ENCODE data around the gene CDC37L1.

CDC37L1 gene

DNA sequence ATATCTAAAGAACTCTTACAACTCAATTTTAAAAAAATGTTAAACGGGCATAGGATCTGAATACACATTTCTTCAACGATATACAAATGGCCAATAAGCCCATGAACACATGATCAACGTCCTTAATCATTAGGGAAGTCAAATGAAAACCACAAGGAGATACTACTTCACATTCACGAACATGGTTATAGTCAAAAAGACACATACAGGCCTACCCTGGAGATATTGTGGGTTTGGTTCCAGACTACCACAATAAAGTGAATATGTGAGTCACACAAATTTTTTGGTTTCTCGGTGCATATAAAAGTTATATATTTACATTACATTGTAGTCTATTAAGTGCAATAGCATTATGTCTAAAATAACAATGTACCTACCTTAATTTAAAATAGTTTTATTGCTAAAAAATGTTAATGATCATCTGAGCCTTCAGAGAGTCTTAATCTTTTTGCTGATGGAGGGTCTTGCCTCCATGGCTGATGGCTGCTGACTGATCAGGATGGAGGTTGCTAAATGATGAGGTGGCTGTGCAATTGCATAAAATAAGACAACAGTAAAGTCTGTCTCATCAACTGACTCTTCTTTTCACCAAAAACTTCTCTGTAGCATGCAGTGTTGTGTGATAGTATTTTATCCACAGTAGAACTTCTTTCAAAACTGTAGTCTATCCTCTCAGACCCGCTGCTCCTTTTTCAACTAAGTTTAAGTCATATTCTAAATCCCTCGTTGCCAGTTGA, 46.5 kb downstream of the CDC37L1 start:
- Histone ChIP-seq H3K4me1 (ENCODE audit: control insufficient read depth in 5 of 5, insufficient read depth in 5 of 5, low read length in 5 of 5) (no peaks in the 10 kb centered on the region), H3K4me3 (ENCODE audit: low read depth in 1 of 5, low read length in 5 of 5) (no peak overlapping the region), H3K9me3 (ENCODE audit: control insufficient read depth in 5 of 5, low read length in 5 of 5) (no peaks in the 10 kb centered on the region), H3K36me3 (ENCODE audit: control insufficient read depth in 5 of 5, insufficient read depth in 5 of 5, low read length in 5 of 5) (peaks cover 5 to 13% (median 6%) of the 10 kb centered on the region in 5 donors), H3K27me3 (ENCODE audit: control insufficient read depth in 5 of 5, insufficient read depth in 4 of 5, low read length in 5 of 5) (no peaks in the 10 kb centered on the region), H3K27ac (ENCODE audit: low read depth, low read length) (no peak overlapping the region), H3K9ac (ENCODE audit: low read length in 5 of 5) (no peak overlapping the region)

DNA sequence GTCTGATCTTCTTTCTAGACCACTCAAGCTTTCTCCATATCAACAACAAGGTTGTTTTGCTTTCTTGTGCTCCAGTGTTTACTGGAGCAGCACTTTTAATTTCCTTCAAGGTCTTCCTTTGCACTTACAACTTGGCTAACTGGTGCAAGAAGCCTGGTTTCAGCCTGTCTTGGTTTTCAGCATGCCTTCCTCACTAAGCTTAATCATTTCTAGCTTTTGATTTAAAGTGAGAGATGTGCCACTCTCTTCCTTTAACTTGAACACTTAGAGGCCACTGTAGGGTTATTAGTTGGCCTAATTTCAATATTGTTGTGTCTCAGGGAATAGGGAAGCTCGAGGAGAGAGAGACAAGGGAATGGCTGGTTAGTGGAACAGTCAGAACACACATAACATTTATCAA, 48.2 kb downstream of the CDC37L1 start:
- H3K27ac ChIP-seq (ENCODE audit: low read depth, low read length) = no peak overlapping the region
- H3K36me3 ChIP-seq (ENCODE audit: control insufficient read depth in 5 of 5, insufficient read depth in 5 of 5, low read length in 5 of 5) = peaks cover 0 to 6% (median 1%) of the 10 kb centered on the region in 5 donors
- no peaks in the 10 kb centered on the region for H3K27me3 ChIP-seq (ENCODE audit: control insufficient read depth in 5 of 5, insufficient read depth in 4 of 5, low read length in 5 of 5)
- H3K4me3 ChIP-seq (ENCODE audit: low read depth in 1 of 5, low read length in 5 of 5) = no peak overlapping the region
- no peaks in the 10 kb centered on the region for H3K4me1 ChIP-seq (ENCODE audit: control insufficient read depth in 5 of 5, insufficient read depth in 5 of 5, low read length in 5 of 5)
- H3K9ac ChIP-seq (ENCODE audit: low read length in 5 of 5) = no peak overlapping the region
- H3K9me3 ChIP-seq (ENCODE audit: control insufficient read depth in 5 of 5, low read length in 5 of 5) = no peaks in the 10 kb centered on the region

DNA sequence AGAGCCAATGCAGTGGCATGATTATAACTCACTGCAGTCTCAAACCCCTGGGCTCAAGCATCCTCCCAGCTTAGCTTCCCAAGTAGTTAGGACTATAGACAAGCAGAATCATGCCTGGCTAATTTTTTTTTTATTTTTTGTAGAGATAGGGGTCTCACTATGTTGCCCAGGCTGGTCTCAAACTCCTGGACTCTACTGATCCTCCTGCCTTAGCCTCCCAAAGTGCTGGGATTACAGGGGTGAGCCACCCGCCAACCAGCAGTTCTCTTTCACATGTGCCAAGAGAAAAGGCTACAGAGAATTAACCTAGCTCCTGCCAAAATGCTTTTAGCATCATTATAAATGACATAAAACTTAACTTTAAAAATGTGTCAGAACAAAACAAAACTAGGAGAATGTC, 53.5 kb downstream of the CDC37L1 start:
- no peak overlapping the region for H3K9ac ChIP-seq (ENCODE audit: low read length in 5 of 5)
- H3K27me3 ChIP-seq (ENCODE audit: control insufficient read depth in 5 of 5, insufficient read depth in 4 of 5, low read length in 5 of 5) = no peaks in the 10 kb centered on the region
- H3K4me3 ChIP-seq (ENCODE audit: low read depth in 1 of 5, low read length in 5 of 5) = no peak overlapping the region
- H3K4me1 ChIP-seq (ENCODE audit: control insufficient read depth in 5 of 5, insufficient read depth in 5 of 5, low read length in 5 of 5) = peaks cover 0 to 3% (median 0%) of the 10 kb centered on the region in 5 donors
- no peaks in the 10 kb centered on the region for H3K9me3 ChIP-seq (ENCODE audit: control insufficient read depth in 5 of 5, low read length in 5 of 5)
- H3K36me3 ChIP-seq (ENCODE audit: control insufficient read depth in 5 of 5, insufficient read depth in 5 of 5, low read length in 5 of 5) = no peaks in the 10 kb centered on the region
- H3K27ac ChIP-seq (ENCODE audit: low read depth, low read length) = no peak overlapping the region

DNA sequence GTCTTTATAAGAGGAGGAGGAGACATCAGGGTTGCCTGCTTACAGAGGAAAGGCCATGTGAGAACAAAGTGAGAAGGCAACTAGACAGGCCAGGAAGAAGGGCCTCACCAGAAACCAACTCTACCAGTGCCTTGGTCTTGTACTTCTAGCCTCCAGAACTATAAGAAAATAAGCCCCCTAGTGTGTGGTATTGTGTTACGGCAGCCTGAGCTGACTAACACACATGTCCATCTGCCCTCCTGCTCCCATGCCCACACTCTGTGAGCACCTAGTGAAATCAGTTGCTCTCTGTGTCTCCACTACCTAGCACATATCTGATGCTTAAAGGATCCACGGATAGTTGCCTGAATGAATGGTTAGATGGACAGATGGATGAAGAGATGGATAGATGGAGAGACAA, 54.8 kb downstream of the CDC37L1 start:
- Histone ChIP-seq H3K27ac (ENCODE audit: low read depth, low read length) (no peak overlapping the region), H3K36me3 (ENCODE audit: control insufficient read depth in 5 of 5, insufficient read depth in 5 of 5, low read length in 5 of 5) (no peaks in the 10 kb centered on the region), H3K9ac (ENCODE audit: low read length in 5 of 5) (no peak overlapping the region), H3K4me1 (ENCODE audit: control insufficient read depth in 5 of 5, insufficient read depth in 5 of 5, low read length in 5 of 5) (peaks cover 0 to 8% (median 5%) of the 10 kb centered on the region in 5 donors), H3K9me3 (ENCODE audit: control insufficient read depth in 5 of 5, low read length in 5 of 5) (no peaks in the 10 kb centered on the region), H3K27me3 (ENCODE audit: control insufficient read depth in 5 of 5, insufficient read depth in 4 of 5, low read length in 5 of 5) (no peaks in the 10 kb centered on the region), H3K4me3 (ENCODE audit: low read depth in 1 of 5, low read length in 5 of 5) (no peak overlapping the region)

DNA sequence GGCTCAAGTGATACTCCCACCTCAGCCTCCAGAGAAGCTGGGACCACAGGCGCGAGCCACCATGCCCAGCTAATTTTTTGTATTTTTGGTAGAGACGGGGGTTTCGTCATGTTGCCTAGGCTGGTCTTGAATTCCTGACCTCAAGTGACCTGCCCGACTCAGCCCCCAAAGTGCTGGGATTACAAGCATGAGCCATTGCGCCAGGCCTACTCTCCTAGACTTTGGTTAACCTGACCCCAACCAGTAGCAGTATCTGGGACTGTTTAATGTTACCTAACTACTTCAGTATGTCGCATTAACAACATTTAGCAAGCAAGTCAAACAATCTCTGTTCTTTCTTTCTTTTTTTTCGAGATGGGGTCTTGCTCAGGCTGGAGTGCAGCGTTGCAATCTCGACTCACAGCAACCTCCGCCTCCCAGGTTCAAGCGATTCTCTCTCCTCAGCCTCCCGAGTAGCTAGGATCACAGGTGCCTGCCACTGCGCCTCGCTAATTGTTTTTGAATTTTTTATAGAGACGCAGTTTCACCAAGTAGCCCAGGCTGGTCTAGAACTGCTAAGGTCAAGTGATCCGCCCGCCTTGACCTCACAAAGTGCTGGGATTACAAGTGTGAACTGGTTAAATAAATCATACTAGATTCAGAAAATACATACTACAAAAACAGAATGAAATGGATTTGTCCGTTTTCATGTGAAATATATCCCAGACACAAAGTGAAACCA, 59.7 kb downstream of the CDC37L1 start:
- Histone ChIP-seq H3K27ac (ENCODE audit: low read depth, low read length) (peak overlapping the region; percentile 97), H3K36me3 (ENCODE audit: control insufficient read depth in 5 of 5, insufficient read depth in 5 of 5, low read length in 5 of 5) (no peaks in the 10 kb centered on the region), H3K4me3 (ENCODE audit: low read depth in 1 of 5, low read length in 5 of 5) (peak overlapping the region; percentile 77 to 88 (median 84)), H3K9ac (ENCODE audit: low read length in 5 of 5) (peak overlapping the region in 3 of 5 donors; percentile 47 to 96 (median 91)), H3K9me3 (ENCODE audit: control insufficient read depth in 5 of 5, low read length in 5 of 5) (no peaks in the 10 kb centered on the region), H3K27me3 (ENCODE audit: control insufficient read depth in 5 of 5, insufficient read depth in 4 of 5, low read length in 5 of 5) (no peaks in the 10 kb centered on the region), H3K4me1 (ENCODE audit: control insufficient read depth in 5 of 5, insufficient read depth in 5 of 5, low read length in 5 of 5) (peaks cover 0 to 27% (median 21%) of the 10 kb centered on the region in 5 donors)

DNA sequence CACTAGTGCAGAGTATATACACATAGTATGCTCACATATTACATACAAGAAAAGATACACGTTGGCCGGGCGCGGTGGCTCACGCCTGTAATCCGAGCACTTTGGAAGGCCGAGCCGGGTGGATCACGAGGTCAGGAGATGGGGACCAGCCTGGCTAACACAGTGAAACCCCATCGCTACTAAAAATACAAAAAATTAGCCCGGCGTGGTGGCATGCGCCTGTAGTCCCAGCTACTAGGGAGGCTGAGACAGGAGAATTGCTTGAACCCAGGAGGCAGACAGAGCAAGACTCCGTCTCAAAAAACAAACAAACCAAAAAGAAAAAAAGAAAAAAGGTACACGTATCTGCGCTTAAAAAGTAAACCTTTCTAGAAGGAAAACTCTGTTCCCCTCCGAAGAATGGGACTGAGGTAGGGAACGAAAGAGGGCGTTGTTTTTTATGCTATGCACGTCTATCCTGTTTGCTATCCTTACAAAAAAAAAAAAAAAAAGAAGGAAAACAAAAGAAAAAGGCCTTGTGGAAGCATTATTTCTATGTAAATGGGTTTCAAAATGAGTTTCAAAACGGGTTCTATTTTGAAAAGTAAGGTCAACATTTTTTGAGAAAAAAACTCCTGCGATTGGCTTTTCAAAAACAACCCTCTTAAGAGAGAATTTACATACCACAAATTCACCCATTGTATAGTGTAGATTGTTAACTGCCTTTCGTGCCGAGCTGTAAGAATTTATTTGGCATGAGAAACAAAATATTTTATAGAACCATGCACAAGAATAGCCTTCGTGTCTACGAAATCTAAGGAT, 60.4 kb downstream of the CDC37L1 start:
- H3K27ac ChIP-seq (ENCODE audit: low read depth, low read length) = peak overlapping the region; percentile 97
- peak overlapping the region; percentile 77 to 88 (median 84) for H3K4me3 ChIP-seq (ENCODE audit: low read depth in 1 of 5, low read length in 5 of 5)
- H3K27me3 ChIP-seq (ENCODE audit: control insufficient read depth in 5 of 5, insufficient read depth in 4 of 5, low read length in 5 of 5) = no peaks in the 10 kb centered on the region
- no peaks in the 10 kb centered on the region for H3K9me3 ChIP-seq (ENCODE audit: control insufficient read depth in 5 of 5, low read length in 5 of 5)
- H3K9ac ChIP-seq (ENCODE audit: low read length in 5 of 5) = peak overlapping the region; percentile 75 to 96 (median 91)
- H3K36me3 ChIP-seq (ENCODE audit: control insufficient read depth in 5 of 5, insufficient read depth in 5 of 5, low read length in 5 of 5) = no peaks in the 10 kb centered on the region
- H3K4me1 ChIP-seq (ENCODE audit: control insufficient read depth in 5 of 5, insufficient read depth in 5 of 5, low read length in 5 of 5) = peaks cover 0 to 27% (median 21%) of the 10 kb centered on the region in 5 donors

DNA sequence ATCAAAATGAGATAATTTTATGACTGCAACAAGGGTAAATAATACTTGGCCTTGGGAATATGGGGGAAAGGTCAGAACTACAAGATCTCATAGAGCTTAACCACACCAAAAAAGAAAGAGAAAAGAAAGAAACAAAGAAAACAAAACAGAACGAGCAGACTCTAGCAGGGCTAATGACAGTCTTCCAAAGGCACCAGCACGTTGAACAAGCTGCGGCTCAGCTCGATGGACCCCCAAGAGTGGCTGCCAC, 60.9 kb downstream of the CDC37L1 start:
- peak overlapping the region; percentile 77 to 88 (median 84) for H3K4me3 ChIP-seq (ENCODE audit: low read depth in 1 of 5, low read length in 5 of 5)
- no peaks in the 10 kb centered on the region for H3K9me3 ChIP-seq (ENCODE audit: control insufficient read depth in 5 of 5, low read length in 5 of 5)
- H3K4me1 ChIP-seq (ENCODE audit: control insufficient read depth in 5 of 5, insufficient read depth in 5 of 5, low read length in 5 of 5) = peaks cover 0 to 27% (median 21%) of the 10 kb centered on the region in 5 donors
- peak overlapping the region; percentile 75 to 96 (median 91) for H3K9ac ChIP-seq (ENCODE audit: low read length in 5 of 5)
- H3K27me3 ChIP-seq (ENCODE audit: control insufficient read depth in 5 of 5, insufficient read depth in 4 of 5, low read length in 5 of 5) = no peaks in the 10 kb centered on the region
- no peaks in the 10 kb centered on the region for H3K36me3 ChIP-seq (ENCODE audit: control insufficient read depth in 5 of 5, insufficient read depth in 5 of 5, low read length in 5 of 5)
- H3K27ac ChIP-seq (ENCODE audit: low read depth, low read length) = peak overlapping the region; percentile 97

DNA sequence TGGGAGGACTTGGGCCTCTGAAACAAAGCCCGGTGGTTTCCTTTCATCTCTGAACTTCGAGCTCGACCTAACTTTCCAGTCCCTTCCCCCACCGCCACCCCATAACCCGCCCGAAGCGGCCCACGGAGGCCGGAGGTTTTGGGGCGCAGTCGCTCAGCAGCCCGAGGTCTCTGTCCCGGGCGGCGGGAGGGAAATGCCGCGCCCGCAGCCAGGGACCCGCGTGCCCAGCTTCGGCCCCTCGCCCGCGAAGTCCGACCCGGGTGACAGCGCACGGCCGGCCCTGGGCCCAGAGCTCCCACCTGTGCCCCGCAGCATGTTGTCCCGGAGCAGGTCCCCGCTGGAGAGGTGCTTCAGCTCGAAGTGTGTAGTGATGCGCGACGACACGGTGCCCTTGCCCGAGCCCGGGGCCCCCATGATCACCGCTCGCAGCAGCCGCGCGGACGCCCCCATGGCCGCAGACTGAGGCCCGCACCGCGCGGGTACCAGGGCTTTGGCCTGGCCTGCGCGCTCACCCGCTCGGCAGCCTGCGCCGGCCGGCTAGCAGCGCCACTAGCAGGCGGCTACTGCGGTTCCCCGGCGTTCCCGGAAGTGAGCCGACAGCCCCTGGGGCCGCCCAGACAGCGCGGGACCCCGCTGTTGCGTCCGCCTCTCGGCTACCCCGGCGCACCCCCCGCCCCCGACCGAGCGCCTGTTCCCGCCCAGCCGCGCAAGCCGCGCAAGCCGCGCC, 61.4 kb downstream of the CDC37L1 start, which contains the start of gene AK3:
AK3 (minus strand) TSS at position 565 of the 727 bp plus-strand sequence; CDS start at position 450, 115 bp downstream.
- Histone ChIP-seq H3K36me3 (ENCODE audit: control insufficient read depth in 5 of 5, insufficient read depth in 5 of 5, low read length in 5 of 5) (no peaks in the 10 kb centered on the region), H3K4me1 (ENCODE audit: control insufficient read depth in 5 of 5, insufficient read depth in 5 of 5, low read length in 5 of 5) (peaks cover 0 to 27% (median 21%) of the 10 kb centered on the region in 5 donors), H3K9ac (ENCODE audit: low read length in 5 of 5) (peak within 1 kb of the TSS; percentile 75 to 96 (median 91)), H3K4me3 (ENCODE audit: low read depth in 1 of 5, low read length in 5 of 5) (peak within 1 kb of the TSS; percentile 77 to 88 (median 84)), H3K9me3 (ENCODE audit: control insufficient read depth in 5 of 5, low read length in 5 of 5) (no peaks in the 10 kb centered on the region), H3K27ac (ENCODE audit: low read depth, low read length) (peak within 1 kb of the TSS; percentile 97), H3K27me3 (ENCODE audit: control insufficient read depth in 5 of 5, insufficient read depth in 4 of 5, low read length in 5 of 5) (no peaks in the 10 kb centered on the region)

DNA sequence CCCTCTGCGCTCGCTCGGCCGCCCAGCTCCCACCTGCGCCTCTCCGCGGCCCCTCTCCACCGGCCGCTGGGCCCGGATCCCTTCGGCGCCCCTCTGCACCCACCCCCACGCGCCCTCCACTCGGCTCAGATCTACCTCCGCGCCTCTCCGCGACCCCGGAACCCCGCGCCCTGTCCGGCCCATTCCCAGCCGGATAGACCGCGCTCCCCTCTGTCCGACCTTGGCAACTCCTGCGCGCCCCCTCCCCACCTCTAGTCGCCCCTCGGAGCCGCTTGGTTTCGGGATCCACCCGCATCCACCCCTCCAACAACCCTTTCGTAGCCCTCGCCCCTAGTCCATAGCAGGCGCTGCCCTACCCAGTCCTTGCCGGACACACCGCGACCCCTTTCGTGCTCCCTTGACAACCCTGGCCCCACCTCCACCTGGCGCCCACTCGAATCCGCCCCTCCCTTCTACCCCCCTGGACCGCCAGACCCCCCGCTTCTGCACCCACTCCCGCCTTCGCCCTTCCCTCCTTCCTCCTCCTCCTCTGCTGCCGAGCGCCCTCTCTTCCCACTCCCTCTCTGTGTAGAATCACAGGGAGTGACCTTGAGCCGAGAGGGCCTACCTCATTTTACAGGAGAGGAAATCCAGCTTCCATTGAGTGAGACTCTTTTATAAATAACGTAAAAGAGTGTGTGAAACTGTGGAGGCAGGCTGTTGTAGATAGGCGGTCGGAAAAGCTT, 62.2 kb downstream of the CDC37L1 start:
- Histone ChIP-seq H3K9ac (ENCODE audit: low read length in 5 of 5) (peak overlapping the region; percentile 56 to 96 (median 83)), H3K9me3 (ENCODE audit: control insufficient read depth in 5 of 5, low read length in 5 of 5) (no peaks in the 10 kb centered on the region), H3K27me3 (ENCODE audit: control insufficient read depth in 5 of 5, insufficient read depth in 4 of 5, low read length in 5 of 5) (no peaks in the 10 kb centered on the region), H3K4me3 (ENCODE audit: low read depth in 1 of 5, low read length in 5 of 5) (peak overlapping the region; percentile 35 to 88 (median 84)), H3K4me1 (ENCODE audit: control insufficient read depth in 5 of 5, insufficient read depth in 5 of 5, low read length in 5 of 5) (peaks cover 0 to 27% (median 21%) of the 10 kb centered on the region in 5 donors), H3K36me3 (ENCODE audit: control insufficient read depth in 5 of 5, insufficient read depth in 5 of 5, low read length in 5 of 5) (no peaks in the 10 kb centered on the region), H3K27ac (ENCODE audit: low read depth, low read length) (peak overlapping the region; percentile 86)
